IgD-negative memory B cell (primary cell): Measurements from ENCODE around the gene GMDS. TPM values are rescaled to one million over a fixed set of nuclear protein-coding genes. Genes with fewer than 3 reads are reported as not detected.

Experiments
- H3K27ac Mint-ChIP-seq, 3 donors: one replicate each; pipeline ENCODE4 v1.8.0; 2020 to 2022; ENCODE audit warnings: mild to moderate bottlenecking in 3 of 3, mixed read lengths in 3 of 3, moderate library complexity in 1 of 3
- H3K27me3 Mint-ChIP-seq: one replicate; pipeline ENCODE4 v1.8.0; 2021; ENCODE audit warnings: mixed read lengths
- H3K36me3 Mint-ChIP-seq: one replicate; pipeline ENCODE4 v1.8.0; 2020; ENCODE audit warnings: mild to moderate bottlenecking, mixed read lengths
- H3K4me1 Mint-ChIP-seq, 3 donors: one replicate each; pipeline ENCODE4 v1.8.0; 2020 to 2022; ENCODE audit warnings: mixed read lengths in 3 of 3, mild to moderate bottlenecking in 1 of 3
- H3K4me3 Mint-ChIP-seq, 4 donors: one replicate each; pipeline ENCODE4 v1.8.0; 2020 to 2022; ENCODE audit warnings: mild to moderate bottlenecking in 4 of 4, mixed read lengths in 4 of 4, moderate library complexity in 3 of 4
- H3K9me3 Mint-ChIP-seq, 3 donors: one replicate each; pipeline ENCODE4 v1.8.0; 2020 to 2021; ENCODE audit warnings: mixed read lengths in 3 of 3, mild to moderate bottlenecking in 1 of 3
- polyA plus RNA-seq: library from polyadenylated mRNA; unstranded; fragments of 300-500 nt; fragmentation: Illumina TruSeq; gene quantifications from one replicate; pipeline ENCODE4 v1.2.3, GENCODE V29; 2021

GMDS gene
- polyA plus RNA-seq, 1 donor from 2014 or later = 17.0 TPM

GRCh38 chr6:1736346-1737105, 508.9 kb downstream of the GMDS start:
- Mint-ChIP-seq H3K27ac (peak overlapping the region in 1 of 3 donors; percentile 54), H3K4me3 (no peak overlapping the region), H3K36me3 (peaks cover 2% of the 10 kb centered on the region), H3K9me3 (no peaks in the 10 kb centered on the region), H3K27me3 (no peaks in the 10 kb centered on the region), H3K4me1 (peaks cover 0 to 14% (median 8%) of the 10 kb centered on the region in 3 donors)

GRCh38 chr6:1735239-1735803, 510.1 kb downstream of the GMDS start:
- H3K4me3 Mint-ChIP-seq = no peak overlapping the region
- peaks cover 0 to 4% (median 3%) of the 10 kb centered on the region in 3 donors for H3K9me3 Mint-ChIP-seq
- H3K36me3 Mint-ChIP-seq = peaks cover 2% of the 10 kb centered on the region
- H3K27ac Mint-ChIP-seq = no peak overlapping the region
- H3K4me1 Mint-ChIP-seq = peaks cover 0 to 12% (median 8%) of the 10 kb centered on the region in 3 donors
- H3K27me3 Mint-ChIP-seq = no peaks in the 10 kb centered on the region

DNA sequence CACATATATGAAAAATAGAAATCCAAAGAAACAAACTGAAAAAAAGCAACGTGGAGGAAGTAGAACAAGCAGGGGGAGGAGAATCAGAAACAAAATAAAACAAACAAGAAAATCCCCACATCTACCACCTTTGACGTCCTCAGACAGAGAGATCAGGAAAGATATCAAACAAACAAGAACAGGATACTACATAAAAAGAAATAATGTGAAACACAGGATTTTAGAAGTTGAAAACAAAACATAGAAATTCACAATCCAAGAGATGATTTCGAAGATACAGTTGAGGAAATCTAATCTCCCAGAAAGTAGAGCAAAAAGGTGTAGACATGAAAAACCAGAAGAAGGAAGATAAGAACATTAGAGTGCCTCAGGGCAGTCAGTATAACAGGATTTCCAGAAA, 514.5 kb downstream of the GMDS start:
- H3K4me3 Mint-ChIP-seq = no peak overlapping the region
- H3K27ac Mint-ChIP-seq = no peak overlapping the region
- peaks cover 2% of the 10 kb centered on the region for H3K36me3 Mint-ChIP-seq
- peaks cover 0 to under 1% (median 0%) of the 10 kb centered on the region in 3 donors for H3K4me1 Mint-ChIP-seq
- peaks cover 0 to 4% (median 3%) of the 10 kb centered on the region in 3 donors for H3K9me3 Mint-ChIP-seq
- H3K27me3 Mint-ChIP-seq = no peaks in the 10 kb centered on the region

DNA sequence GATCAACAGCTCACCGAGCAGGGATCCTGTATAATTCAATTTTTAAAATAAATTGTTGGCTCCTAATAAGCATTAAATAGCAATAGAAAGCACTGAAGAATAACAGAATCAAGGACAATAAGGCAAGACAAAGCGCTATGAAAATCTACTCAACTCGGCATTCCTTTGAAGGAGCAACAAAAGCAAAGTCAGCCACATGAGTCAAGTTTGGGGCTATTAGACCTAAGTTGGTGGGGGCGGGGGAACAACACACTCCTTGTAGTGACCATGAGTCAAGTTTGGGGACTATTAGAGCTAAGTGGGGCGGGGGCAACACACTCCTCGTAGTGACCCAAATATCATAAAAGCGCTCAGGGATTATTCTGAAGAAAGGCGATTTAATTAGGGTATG, 515.7 kb downstream of the GMDS start:
- Mint-ChIP-seq H3K4me3 (no peak overlapping the region), H3K36me3 (peaks cover 2% of the 10 kb centered on the region), H3K27me3 (no peaks in the 10 kb centered on the region), H3K27ac (no peak overlapping the region), H3K4me1 (no peaks in the 10 kb centered on the region), H3K9me3 (peaks cover 0 to 4% (median 3%) of the 10 kb centered on the region in 3 donors)

DNA sequence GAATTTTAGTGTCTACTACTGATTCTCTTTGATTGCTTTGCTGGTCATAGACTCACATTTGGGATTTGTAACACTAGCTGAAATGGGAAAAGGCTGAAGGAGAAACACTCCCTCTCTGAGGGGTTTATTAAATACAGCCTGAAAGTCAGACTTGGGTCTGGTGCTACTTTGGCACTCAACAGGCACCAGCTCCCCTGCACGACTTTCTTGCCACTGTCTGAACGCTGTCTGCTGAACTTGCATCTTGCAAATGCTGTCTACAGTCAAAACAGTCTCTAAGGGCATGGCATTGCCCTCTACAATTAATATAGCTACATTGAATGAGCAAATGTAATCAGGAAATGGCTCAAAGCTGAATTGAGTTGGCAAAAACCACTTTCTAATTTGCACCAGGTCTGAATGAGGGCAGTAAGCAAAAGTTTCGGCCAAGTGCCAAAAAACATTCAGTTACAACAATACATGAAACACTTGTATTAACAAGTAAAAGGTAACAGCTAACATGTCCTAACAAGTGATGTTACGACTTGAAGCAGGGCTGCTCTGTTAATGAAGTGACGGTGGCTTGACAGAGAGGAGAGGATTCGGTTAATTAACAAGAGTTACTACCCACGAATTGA, 516.2 kb downstream of the GMDS start:
- H3K4me1 Mint-ChIP-seq = no peaks in the 10 kb centered on the region
- H3K36me3 Mint-ChIP-seq = peaks cover 2% of the 10 kb centered on the region
- peaks cover 0 to 4% (median 3%) of the 10 kb centered on the region in 3 donors for H3K9me3 Mint-ChIP-seq
- H3K27me3 Mint-ChIP-seq = no peaks in the 10 kb centered on the region
- H3K4me3 Mint-ChIP-seq = no peak overlapping the region
- H3K27ac Mint-ChIP-seq = no peak overlapping the region

DNA sequence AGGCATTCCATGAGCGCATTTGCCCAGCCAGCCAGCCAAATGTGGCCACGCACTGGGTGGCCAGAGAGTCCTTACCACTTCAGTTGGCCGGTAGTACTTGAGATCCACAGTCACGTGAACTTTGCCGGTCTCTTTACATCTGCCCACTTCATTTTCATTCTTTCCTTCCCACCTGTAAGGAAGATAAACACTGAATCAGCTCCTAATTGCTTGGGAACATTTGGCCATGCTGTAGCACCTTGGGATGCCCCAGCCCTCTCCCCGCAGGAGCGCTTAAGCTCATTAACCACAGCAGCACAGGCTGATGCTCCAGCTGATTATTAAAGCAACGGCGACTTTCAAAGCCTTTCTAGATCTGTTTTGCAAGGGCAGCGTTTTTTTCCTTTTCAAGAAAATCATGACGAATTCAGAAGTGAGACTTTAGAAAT, 519.0 kb downstream of the GMDS start:
- Mint-ChIP-seq H3K27me3 (no peaks in the 10 kb centered on the region), H3K27ac (no peak overlapping the region), H3K9me3 (peaks cover 0 to 4% (median 3%) of the 10 kb centered on the region in 3 donors), H3K4me3 (no peak overlapping the region), H3K4me1 (no peaks in the 10 kb centered on the region), H3K36me3 (peaks cover 5% of the 10 kb centered on the region)

GRCh38 chr6:1724616-1725015, 520.8 kb downstream of the GMDS start:
- H3K27ac Mint-ChIP-seq = no peak overlapping the region
- no peaks in the 10 kb centered on the region for H3K4me1 Mint-ChIP-seq
- no peaks in the 10 kb centered on the region for H3K9me3 Mint-ChIP-seq
- no peak overlapping the region for H3K4me3 Mint-ChIP-seq
- peaks cover 7% of the 10 kb centered on the region for H3K36me3 Mint-ChIP-seq
- no peaks in the 10 kb centered on the region for H3K27me3 Mint-ChIP-seq

DNA sequence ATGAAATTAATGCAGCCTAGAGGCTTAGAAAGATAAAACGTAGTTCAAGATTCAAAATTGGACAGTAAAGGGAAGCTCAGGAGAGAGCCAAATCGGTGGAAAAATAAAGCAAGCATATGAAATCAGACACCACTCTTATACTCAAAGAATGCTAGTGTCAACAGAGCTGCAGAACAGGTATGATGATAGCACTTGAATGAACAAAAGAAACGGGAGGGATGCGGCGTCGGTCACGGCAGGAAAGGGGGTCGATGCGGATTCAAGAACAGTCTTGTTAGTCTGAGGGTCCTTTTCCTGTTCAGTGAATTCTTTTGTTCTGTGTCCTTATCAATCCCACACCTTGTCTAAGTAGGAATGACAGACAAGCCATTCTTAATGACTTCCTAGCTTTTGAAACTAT, 521.3 kb downstream of the GMDS start:
- Mint-ChIP-seq H3K27me3 (no peaks in the 10 kb centered on the region), H3K36me3 (peaks cover 7% of the 10 kb centered on the region), H3K4me1 (no peaks in the 10 kb centered on the region), H3K4me3 (no peak overlapping the region), H3K27ac (peak overlapping the region in 1 of 3 donors; percentile 9), H3K9me3 (no peaks in the 10 kb centered on the region)

DNA sequence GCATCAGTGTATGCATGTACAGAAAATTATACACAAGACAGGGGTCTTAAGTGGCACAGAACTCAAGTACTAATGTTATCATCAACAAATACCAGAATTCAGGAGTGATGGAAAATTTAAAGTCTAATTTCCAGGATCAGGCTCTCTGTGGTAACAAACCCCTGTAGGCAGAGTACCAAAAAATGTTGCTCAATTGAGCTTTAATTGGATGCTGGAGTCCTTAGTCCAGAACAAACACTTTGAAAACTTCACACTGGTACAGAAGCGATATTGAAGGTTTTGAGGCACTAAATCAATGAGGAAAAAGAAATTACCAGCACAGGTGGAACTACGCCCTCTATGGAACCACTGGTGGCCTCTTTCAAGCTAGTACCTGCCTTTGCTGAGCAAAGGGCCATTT, 522.6 kb downstream of the GMDS start:
- Mint-ChIP-seq H3K36me3 (peaks cover 10% of the 10 kb centered on the region), H3K9me3 (no peaks in the 10 kb centered on the region), H3K4me3 (no peak overlapping the region), H3K27ac (no peak overlapping the region), H3K4me1 (no peaks in the 10 kb centered on the region), H3K27me3 (no peaks in the 10 kb centered on the region)

DNA sequence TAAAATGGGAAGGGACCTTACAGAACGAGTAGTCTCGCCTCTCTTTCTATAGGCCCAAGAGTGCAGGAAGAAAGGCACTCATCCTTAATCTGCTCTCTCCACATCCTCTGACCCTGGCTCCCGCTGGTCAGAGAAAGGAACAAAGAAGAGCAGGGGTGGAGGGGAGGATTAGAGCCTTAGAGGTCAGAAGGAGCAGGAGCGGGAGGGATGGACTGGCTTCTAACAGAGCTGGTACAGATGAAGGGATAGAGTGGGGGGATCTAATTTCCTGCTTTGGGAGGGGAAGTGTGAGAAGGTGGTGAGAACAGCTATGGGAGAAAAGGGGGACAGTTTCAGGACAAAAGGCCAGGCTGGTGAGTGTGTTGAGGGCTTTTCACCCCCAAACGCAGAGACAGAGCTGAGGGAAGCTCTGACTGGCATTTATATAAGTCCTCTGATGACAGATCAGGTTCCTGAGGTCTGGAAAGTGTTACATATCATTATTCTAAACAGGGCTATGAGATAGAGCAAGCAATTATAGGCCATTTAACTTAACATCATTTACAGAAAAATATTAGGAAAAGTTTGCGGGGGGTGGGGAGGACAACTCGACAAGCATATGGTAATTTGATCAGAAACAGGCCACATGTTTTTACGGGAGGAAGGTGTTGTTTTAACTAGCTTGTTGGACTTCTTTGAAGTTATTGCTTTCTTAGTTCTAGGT, 524.6 kb downstream of the GMDS start:
- no peaks in the 10 kb centered on the region for H3K9me3 Mint-ChIP-seq
- H3K4me3 Mint-ChIP-seq = no peak overlapping the region
- no peaks in the 10 kb centered on the region for H3K4me1 Mint-ChIP-seq
- peaks cover 10% of the 10 kb centered on the region for H3K36me3 Mint-ChIP-seq
- no peaks in the 10 kb centered on the region for H3K27me3 Mint-ChIP-seq
- H3K27ac Mint-ChIP-seq = no peak overlapping the region

- no peaks in the 10 kb centered on the region for H3K9me3 Mint-ChIP-seq
- H3K4me3 Mint-ChIP-seq = no peak overlapping the region
- peaks cover 10% of the 10 kb centered on the region for H3K36me3 Mint-ChIP-seq
- H3K4me1 Mint-ChIP-seq = no peaks in the 10 kb centered on the region
- H3K27me3 Mint-ChIP-seq = no peaks in the 10 kb centered on the region
- no peak overlapping the region for H3K27ac Mint-ChIP-seq
These were observed 525.5 kb downstream of the GMDS start for GRCh38 chr6:1719922-1720321.

DNA sequence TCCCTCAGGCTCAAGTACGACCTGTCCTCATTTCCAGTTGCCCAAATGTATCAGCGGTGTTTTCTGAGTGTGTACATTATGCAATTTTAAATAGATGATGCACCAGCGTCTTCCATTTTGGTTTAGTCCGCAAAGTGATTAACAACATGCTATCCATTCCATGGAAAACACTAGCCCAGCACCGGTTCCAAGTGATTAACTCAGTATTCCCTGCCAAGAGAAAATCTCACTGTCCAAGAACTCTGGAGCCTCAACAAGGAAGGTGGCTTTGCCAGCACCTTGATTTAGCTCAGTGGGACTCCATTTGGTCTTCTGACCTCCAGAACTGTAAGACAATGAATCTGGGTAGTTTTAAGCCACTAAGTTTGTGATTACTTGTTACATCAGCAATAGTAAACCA, 528.5 kb downstream of the GMDS start:
- Mint-ChIP-seq H3K36me3 (peaks cover 9% of the 10 kb centered on the region), H3K4me3 (no peak overlapping the region), H3K4me1 (no peaks in the 10 kb centered on the region), H3K9me3 (no peaks in the 10 kb centered on the region), H3K27me3 (no peaks in the 10 kb centered on the region), H3K27ac (no peak overlapping the region)

DNA sequence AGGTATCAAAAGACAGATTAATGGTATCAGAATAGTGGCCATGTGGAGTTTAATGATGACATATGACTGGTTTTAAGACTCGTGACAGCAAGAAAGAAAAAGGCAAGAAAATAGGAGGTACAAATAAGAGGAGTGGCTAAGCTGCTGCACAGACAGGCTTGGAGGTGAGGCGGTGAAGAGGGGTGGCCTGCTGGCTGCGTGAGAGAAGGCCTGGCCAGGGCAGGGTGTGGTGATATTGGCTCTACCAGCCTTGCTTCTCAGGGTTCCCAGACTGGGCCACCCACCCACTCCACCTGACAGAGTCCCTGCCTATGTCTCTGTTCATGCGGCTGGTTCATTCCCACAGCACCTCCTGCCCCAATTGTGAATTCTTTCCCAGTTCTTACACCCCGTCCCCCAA, 529.0 kb downstream of the GMDS start:
- Mint-ChIP-seq H3K27ac (no peak overlapping the region), H3K27me3 (no peaks in the 10 kb centered on the region), H3K4me1 (no peaks in the 10 kb centered on the region), H3K36me3 (peaks cover 9% of the 10 kb centered on the region), H3K9me3 (no peaks in the 10 kb centered on the region), H3K4me3 (no peak overlapping the region)

GRCh38 chr6:1715336-1715735, 530.1 kb downstream of the GMDS start:
- Mint-ChIP-seq H3K27ac (no peak overlapping the region), H3K27me3 (no peaks in the 10 kb centered on the region), H3K4me3 (no peak overlapping the region), H3K36me3 (peaks cover 9% of the 10 kb centered on the region), H3K4me1 (no peaks in the 10 kb centered on the region), H3K9me3 (no peaks in the 10 kb centered on the region)

GRCh38 chr6:1714654-1715053, 530.8 kb downstream of the GMDS start:
- H3K4me1 Mint-ChIP-seq = no peaks in the 10 kb centered on the region

More at GRCh38 chr6:1714654-1715053, 530.8 kb downstream of the GMDS start:
- no peak overlapping the region for H3K4me3 Mint-ChIP-seq
- peaks cover 6% of the 10 kb centered on the region for H3K36me3 Mint-ChIP-seq
- no peaks in the 10 kb centered on the region for H3K9me3 Mint-ChIP-seq
- H3K27ac Mint-ChIP-seq = no peak overlapping the region
- no peaks in the 10 kb centered on the region for H3K27me3 Mint-ChIP-seq
